ENCODE results near the gene CLDN9. TPM values are rescaled to one million over a fixed set of nuclear protein-coding genes. Genes with fewer than 3 reads are reported as not detected.

The CLDN9 gene
- total and polyA plus RNA-seq, 7 donors, result 0.12 to 2.2 (median 0.74) TPM

DNA sequence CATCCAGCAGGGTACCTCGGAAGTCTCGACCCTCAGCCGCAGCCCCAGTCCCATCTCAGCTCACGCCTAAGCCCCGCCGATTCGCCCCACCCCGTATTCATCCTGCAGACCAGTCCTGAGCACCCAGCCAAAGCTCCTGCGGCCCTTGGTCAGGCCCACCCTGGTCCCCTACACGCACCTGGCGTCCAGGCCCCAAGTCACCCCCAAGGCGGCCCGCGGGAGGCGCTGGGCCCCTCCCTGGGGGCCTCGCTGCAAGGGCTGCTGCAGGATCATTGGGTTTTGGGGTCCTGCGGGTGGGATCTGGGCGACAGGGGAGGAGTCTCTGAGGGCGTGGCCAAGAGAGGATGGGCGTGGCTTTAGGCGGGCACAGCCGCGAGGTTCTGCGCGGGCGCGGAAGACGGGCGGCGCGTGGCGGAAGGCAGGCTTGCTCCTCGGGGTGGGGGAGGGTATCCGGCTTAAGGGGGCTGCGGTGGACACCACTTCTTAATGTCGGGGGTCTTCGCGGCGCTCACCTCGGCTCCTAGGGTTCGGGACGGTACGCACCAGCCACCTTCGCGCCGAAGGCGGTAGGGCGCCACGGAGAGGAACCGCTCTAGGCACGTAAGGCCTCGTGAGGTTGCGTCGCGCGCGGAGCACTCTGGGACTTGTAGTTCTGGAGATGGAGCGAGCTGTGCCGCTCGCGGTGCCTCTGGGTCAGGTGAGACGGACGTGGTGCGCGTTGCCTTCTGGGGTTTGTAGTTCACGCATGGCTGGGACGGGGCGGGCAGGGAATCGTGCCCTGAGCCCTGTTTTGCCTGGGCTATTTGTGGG, 11.2 kb downstream of the CLDN9 start, which contains the start of the genes HCFC1R1 and THOC6:
HCFC1R1 (minus strand) TSS at position 274 of the 810 bp plus-strand sequence; CDS start at position 273, 1 bp downstream.
THOC6 (plus strand) TSS at position 367 of the 810 bp plus-strand sequence; CDS start at position 659, 292 bp downstream.
- intact Hi-C loops (cut with DNase I), result no loop called here
- no peak for TF ChIP-seq CTCF (IDR thresholded peaks at IDR 0.05)
- H3K9me3 ChIP-seq, result no peaks in the 10 kb centered on the region
- peaks cover 0 to 25% of the 10 kb centered on the region in 2 donors for H3K36me3 ChIP-seq (ENCODE audit: insufficient read depth in 1 of 2, low read depth in 1 of 2)
- H3K4me3 ChIP-seq, result peak within 1 kb of the TSS; percentile 94
- H3K27ac ChIP-seq, result peak within 1 kb of the TSS; percentile 100
- DNase-seq, result peak; percentile 96 to 98
- peaks cover 29% of the 10 kb centered on the region for H3K4me1 ChIP-seq
- 0 to 1% (median 1%) methylated on average over 52 to 69 of the region's 69 CpGs for WGBS, 3 donors
- ATAC-seq, result peak; percentile 53 to 63 (median 58)
- peaks cover 0 to 2% (median under 1%) of the 10 kb centered on the region in 3 donors for H3K27me3 ChIP-seq (ENCODE audit: insufficient read depth in 3 of 3, low read length in 2 of 3)

GRCh38 chr16:3025032-3026002, 12.6 kb downstream of the CLDN9 start:
- intact Hi-C loops (cut with DNase I), result no loop called here
- H3K27ac ChIP-seq, result no peak overlapping the region
- DNase-seq (no peak), ATAC-seq (no peak)
- peaks cover 28% of the 10 kb centered on the region for H3K4me1 ChIP-seq
- H3K4me3 ChIP-seq, result peak overlapping the region; percentile 94
- peaks cover 0 to 17% (median 12%) of the 10 kb centered on the region in 3 donors for H3K27me3 ChIP-seq (ENCODE audit: insufficient read depth in 3 of 3, low read length in 2 of 3)
- H3K9me3 ChIP-seq, result no peaks in the 10 kb centered on the region
- 91 to 93% (median 93%) methylated on average over 18 of the region's 18 CpGs for WGBS, 3 donors
- no peak for TF ChIP-seq CTCF (IDR thresholded peaks at IDR 0.05)
- H3K36me3 ChIP-seq (ENCODE audit: insufficient read depth in 1 of 2, low read depth in 1 of 2), result peaks cover 0 to 25% of the 10 kb centered on the region in 2 donors

DNA sequence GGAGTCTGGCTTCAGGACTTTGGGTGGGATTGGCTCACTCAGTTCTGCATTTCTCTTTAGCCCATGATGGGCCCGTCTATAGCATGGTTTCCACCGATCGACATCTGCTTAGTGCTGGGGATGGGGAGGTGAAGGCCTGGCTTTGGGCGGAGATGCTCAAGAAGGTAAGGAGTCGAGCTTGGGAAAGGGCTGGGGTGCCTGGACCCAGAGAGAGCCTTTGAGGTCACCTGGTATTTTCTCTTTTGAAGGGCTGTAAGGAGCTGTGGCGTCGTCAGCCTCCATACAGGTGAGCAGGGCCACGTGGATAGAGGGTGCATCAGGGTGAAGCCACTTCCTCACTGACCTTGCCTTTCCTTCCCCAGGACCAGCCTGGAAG, 13.3 kb downstream of the CLDN9 start:
- no peak overlapping the region for H3K4me3 ChIP-seq
- ATAC-seq (no peak), DNase-seq (no peak)
- WGBS, 3 donors, result 92 to 96% (median 94%) methylated on average over 8 of the region's 8 CpGs
- H3K36me3 ChIP-seq (ENCODE audit: insufficient read depth in 1 of 2, low read depth in 1 of 2), result peaks cover 0 to 25% of the 10 kb centered on the region in 2 donors
- TF ChIP-seq CTCF (IDR thresholded peaks at IDR 0.05), result no peak
- H3K27me3 ChIP-seq (ENCODE audit: insufficient read depth in 3 of 3, low read length in 2 of 3), result peaks cover 0 to 23% (median 16%) of the 10 kb centered on the region in 3 donors
- intact Hi-C loops (cut with DNase I), result no loop called here
- H3K4me1 ChIP-seq, result peaks cover 28% of the 10 kb centered on the region
- H3K9me3 ChIP-seq, result no peaks in the 10 kb centered on the region
- no peak overlapping the region for H3K27ac ChIP-seq

DNA sequence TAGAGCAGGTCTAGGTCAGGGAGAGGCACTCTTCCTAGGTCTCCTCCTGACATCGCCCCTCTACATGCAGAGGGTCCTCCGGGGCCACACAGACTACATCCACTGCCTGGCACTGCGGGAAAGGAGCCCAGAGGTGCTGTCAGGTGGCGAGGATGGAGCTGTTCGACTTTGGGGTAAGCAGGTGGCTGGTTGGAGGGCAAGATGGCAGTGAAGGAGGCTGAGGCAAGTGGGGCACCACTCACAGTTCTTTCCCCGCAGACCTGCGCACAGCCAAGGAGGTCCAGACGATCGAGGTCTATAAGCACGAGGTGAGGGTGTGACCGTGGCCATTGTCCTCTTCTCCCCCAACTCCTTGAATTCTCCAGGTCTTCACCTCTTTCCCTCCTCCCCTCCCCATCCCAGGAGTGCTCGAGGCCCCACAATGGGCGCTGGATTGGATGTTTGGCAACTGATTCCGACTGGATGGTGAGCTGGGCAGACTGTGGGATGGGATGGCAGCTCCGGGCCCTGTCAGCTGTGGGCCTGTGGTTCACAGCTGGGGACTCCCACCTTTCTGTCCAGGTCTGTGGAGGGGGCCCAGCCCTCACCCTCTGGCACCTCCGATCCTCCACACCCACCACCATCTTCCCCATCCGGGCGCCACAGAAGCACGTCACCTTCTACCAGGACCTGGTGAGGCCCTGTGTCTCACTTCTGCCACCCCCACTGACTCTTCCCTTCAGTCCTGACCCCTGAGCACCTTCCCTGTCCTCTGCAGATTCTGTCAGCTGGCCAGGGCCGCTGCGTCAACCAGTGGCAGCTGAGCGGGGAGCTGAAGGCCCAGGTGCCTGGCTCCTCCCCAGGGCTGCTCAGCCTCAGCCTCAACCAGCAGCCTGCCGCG, 14.1 kb downstream of the CLDN9 start:
- ATAC-seq, result no peak
- intact Hi-C loops (cut with DNase I), result no loop called here
- Histone ChIP-seq H3K4me3 (no peak overlapping the region), H3K36me3 (ENCODE audit: insufficient read depth in 1 of 2, low read depth in 1 of 2) (peaks cover 0 to 25% of the 10 kb centered on the region in 2 donors), H3K27ac (no peak overlapping the region), H3K9me3 (no peaks in the 10 kb centered on the region), H3K4me1 (peaks cover 28% of the 10 kb centered on the region), H3K27me3 (ENCODE audit: insufficient read depth in 3 of 3, low read length in 2 of 3) (peaks cover 0 to 29% (median 18%) of the 10 kb centered on the region in 3 donors)
- no peak for DNase-seq
- WGBS, 3 donors, result 91 to 95% (median 92%) methylated on average over 22 to 24 of the region's 24 CpGs
- no peak for TF ChIP-seq CTCF (IDR thresholded peaks at IDR 0.05)

Measured in psoas muscle (tissue), 8 donors.